Measurements from ENCODE around the gene SMPD2.

The SMPD2 gene

DNA sequence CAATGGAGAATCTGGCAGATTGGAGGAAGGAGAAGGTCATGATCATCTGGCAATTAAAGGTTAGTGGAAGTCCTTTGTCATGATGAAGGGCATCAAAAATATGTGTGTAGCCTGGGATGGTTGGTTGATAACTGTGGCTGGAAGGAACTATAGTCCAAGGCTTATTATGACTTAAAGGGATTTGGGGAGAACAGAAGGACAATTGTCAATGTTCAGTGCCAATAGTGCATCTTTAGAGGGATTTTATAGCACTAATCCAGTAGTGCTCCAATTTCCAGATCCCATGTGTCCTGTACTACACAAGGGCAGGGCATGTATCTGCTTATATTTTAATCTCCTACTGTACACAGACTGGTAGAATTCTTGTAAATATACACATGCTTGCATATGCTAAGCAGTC is 47.5 kb downstream of the SMPD2 start:
- DNase-seq = no peak

DNA sequence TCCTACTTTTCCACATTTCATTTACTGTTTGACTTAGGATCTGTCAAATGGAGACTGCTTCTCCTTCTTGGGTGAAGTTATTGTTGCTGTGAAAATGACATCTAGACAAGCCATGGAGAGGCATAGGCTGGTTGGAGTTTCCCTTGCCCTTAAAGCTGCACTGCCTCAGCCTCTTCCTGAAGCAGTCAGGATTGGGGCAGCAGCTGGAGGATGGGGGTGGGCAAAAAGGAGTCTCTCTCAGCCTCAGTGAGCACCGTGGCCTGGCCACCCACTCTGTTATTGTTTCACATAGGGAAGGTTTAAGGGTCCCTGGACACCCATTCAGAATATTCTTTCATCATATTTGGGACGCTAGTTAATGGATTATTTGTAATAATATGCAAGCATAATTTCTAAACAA is 50.2 kb downstream of the SMPD2 start:
- DNase-seq = no peak

- DNase-seq = no peak
Measured at GRCh38 chr6:109491207-109491938, 50.8 kb downstream of the SMPD2 start.

All from MV-4-11 (cell line).